ENCODE measurements around the gene NAP1L5. TPM values are rescaled to one million over a fixed set of nuclear protein-coding genes. Genes with fewer than 3 reads are reported as not detected.

NAP1L5 gene
- polyA plus RNA-seq, 5 donors, result 10.5 to 14.4 (median 12.3) TPM

DNA sequence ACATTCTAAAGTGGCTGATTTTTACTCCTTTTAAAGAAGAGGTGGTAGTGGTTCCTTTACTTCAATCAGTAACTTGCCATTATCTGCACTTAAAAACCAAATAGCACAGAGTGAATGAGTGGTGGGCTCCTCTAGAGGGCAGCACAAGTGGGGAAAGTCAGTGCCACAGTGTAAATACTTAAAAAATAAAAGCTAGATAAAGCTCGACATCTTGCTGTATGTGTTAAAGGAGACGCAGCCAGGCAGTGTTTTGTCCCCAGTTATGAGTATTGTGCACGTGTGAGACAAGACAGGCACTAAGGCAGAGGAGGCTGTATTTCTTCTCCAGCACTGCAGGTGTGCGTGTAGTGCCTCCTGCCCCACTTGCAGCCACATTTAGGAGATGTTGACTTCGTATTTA, 24.6 kb downstream of the NAP1L5 start:
- peak; percentile 11 to 30 for DNase-seq

DNA sequence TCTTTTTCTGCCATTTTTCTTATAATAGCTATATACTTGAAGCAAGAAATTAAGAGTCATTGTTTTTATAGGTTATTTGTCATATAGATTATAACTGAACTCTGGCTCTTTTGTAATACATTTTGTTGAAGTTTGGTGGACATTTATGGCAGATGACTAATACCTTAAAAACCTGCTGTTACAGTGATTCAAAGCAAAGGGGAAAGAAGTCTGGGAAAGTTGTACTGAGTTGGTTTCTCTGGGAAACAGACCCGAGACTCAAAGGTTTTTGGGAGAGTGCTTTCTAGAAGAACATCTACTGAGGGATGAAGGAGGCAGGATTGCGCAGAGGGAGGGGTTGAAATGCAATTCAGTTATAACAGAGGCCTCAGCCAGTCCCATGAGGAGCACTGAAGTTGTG, 35.9 kb downstream of the NAP1L5 start:
- no peak for DNase-seq

- DNase-seq, result no peak
These were observed 37.0 kb downstream of the NAP1L5 start for GRCh38 chr4:88660446-88661294.

DNA sequence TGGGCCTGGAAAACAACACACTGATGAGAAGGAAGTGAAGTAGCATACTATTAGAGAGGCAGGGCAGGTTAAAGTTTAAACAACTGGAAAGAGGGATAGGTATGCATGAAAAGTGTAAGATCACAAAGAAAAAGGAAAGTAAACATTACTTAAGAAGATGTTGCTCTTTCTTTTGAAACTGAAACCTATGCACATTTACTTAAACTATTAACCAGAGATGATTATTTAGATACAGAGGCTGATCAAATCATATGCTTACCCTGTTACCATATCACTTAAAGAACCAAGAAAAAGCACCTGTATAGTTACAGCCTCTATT, 37.8 kb downstream of the NAP1L5 start:
- no peak for DNase-seq

DNA sequence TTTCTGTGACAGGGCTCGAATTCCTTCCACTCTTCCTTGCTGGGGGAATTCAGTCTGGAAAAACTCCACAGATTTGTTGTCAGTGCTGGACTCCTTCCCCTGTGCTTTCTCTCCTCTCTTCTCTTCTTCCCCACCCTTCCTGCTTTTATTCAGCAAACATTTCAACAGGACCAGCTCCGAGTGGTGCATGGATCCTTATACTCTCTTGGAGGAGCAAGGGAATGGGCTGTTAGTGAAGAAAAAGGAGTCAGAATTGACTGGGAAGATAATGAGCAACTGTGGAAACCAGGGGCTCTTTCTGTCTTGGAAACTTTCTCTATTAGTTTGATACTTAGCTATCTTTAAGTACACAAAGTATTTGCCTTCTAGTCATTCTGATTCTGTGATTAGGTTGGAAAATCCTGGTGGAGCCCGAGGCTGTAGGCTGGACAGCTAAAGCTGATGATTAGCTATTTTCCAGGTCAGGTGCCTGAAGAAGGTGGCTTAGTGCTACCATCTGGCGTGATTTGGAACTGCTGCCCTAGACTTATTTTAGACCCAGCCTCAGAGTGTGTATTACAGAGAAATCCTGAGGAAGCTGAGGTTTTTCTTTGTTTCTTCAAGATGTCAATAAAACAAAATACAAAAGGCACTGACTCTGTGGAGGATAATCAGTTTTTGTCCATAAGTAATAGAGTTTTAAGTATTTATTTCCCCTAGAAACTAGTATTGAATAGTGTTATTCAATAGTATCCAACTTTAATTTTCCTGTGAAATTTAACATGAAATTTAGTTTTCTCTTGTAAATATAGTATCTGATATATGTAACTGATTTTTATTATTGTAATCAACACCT, 38.4 kb downstream of the NAP1L5 start:
- DNase-seq, result peak; percentile 13 to 23

- no peak for DNase-seq
These were observed 42.4 kb downstream of the NAP1L5 start for GRCh38 chr4:88655226-88655625.

DNA sequence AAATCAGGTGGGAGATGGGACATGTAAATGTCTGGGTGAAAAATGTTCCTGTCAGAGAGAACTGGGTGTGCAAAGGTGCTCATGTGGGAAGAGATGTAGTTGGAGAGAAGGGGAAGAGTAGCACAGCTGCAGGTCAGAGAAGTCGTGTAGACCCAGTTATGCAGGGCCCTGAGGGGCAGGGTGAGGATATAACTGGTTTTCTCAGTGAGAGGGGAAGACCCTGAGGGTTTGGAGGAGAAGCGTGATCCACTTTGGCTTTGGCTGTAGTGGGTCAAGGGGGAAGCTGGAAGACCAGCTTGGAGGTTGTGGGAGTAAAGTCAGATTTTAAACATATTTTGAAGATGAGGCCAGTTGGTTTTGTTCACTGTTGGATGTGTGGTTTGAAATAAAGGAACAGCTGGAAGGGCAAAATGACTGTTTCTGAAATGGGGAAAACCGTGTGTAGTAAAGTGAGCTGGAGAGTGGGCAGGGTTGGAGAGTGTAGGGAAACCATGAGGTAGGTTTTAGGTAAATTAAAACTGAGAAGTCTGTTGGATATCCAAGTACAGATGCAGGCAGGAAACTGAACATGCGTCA, 44.2 kb downstream of the NAP1L5 start:
- DNase-seq, result no peak

- no peak for DNase-seq
These were observed 47.9 kb downstream of the NAP1L5 start for GRCh38 chr4:88649716-88650115.

GRCh38 chr4:88646528-88647280, 50.9 kb downstream of the NAP1L5 start:
- DNase-seq, result no peak

- DNase-seq, result no peak
These were observed 51.6 kb downstream of the NAP1L5 start for GRCh38 chr4:88645994-88646393.

Other genes with a start within 250 kb of the NAP1L5 start
- 1 to 10 TPM; 4.8 to 6.9 (median 5.8) TPM for gene HERC5, start 240.7 kb downstream of the NAP1L5 start, polyA plus RNA-seq (ENCODE audit: insufficient read depth in 1 of 5, insufficient read length in 5 of 5, low replicate concordance in 1 of 5)
- gene PYURF, start 174.1 kb downstream of the NAP1L5 start, polyA plus RNA-seq (ENCODE audit: insufficient read depth in 1 of 5, insufficient read length in 5 of 5, low replicate concordance in 1 of 5), result 100 to 1,000 TPM in 4 of 5 donors, 10 to 100 TPM in 1; 99.6 to 135 (median 125) TPM
- gene HERC3, start 105.3 kb downstream of the NAP1L5 start, polyA plus RNA-seq (ENCODE audit: insufficient read depth in 1 of 5, insufficient read length in 5 of 5, low replicate concordance in 1 of 5), result 10 to 100 TPM; 13.9 to 22.7 (median 19.1) TPM

Measured in right lung (tissue), 5 donors.